ENCODE data around the gene CLECL1. TPM values are rescaled to one million over a fixed set of nuclear protein-coding genes. Genes with fewer than 3 reads are reported as not detected.

The CLECL1 gene
- total and polyA plus RNA-seq, 2 experiments from 2014 or later, result not detected

DNA sequence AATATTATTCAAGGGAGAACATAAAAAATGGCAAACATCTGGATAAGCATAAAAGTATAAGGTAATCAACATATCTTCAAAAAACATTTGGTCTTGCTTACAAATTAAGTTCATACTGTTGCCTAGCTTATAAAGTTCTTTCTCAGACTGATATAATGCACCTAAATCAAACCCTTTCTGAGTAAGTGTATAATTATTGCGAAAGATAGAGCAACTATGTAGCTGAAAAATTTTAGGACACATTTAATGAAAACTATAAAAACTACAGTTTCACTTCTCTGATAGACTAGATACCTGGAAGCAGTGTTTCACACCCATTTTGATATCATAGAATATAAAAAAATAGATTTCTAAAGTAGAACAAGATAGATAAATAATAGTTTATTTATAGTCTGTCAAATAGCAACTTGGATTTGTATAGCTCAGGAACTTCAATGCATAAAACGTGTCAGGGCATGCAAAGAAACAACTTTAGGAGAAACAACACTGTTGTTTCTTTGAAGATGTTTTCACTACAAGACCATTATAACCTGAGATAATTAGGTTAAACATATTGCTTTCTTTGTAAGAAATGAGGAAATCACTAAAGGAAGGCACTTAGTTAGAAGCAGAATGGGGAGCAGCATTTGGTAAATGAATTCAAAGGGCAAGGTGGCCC, 7.6 kb downstream of the CLECL1 start:
- Mint-ChIP-seq H3K27ac (no peak overlapping the region), H3K4me3 (no peak overlapping the region), H3K27me3 (ENCODE audit: insufficient read depth, low read depth, poor library complexity) (peaks cover 2% of the 10 kb centered on the region), H3K4me1 (no peaks in the 10 kb centered on the region; the same call in 2 of the 3 replicates), H3K9me3 (no peaks in the 10 kb centered on the region), H3K36me3 (ENCODE audit: low read depth) (no peaks in the 10 kb centered on the region)
- no peaks in the 10 kb centered on the region for H3K4me1 ChIP-seq (ENCODE audit: insufficient read depth)
- no peaks in the 10 kb centered on the region for H3K79me2 ChIP-seq (replicated peaks; ENCODE audit: insufficient read depth)
- no peaks in the 10 kb centered on the region for H4K20me1 ChIP-seq (replicated peaks; ENCODE audit: insufficient read depth)
- H3F3A ChIP-seq (replicated peaks; ENCODE audit: low read depth), result no peaks in the 10 kb centered on the region
- peak overlapping the region; percentile 7; the same call in 1 of the 2 replicates for H2AFZ ChIP-seq
- H3K36me3 ChIP-seq (ENCODE audit: insufficient read depth), result no peaks in the 10 kb centered on the region
- no peak overlapping the region for H3K4me2 ChIP-seq
- DNase-seq (ENCODE audit: low spot score) (no peak), ATAC-seq (no peak)
- TF ChIP-seq, protein P1, sequence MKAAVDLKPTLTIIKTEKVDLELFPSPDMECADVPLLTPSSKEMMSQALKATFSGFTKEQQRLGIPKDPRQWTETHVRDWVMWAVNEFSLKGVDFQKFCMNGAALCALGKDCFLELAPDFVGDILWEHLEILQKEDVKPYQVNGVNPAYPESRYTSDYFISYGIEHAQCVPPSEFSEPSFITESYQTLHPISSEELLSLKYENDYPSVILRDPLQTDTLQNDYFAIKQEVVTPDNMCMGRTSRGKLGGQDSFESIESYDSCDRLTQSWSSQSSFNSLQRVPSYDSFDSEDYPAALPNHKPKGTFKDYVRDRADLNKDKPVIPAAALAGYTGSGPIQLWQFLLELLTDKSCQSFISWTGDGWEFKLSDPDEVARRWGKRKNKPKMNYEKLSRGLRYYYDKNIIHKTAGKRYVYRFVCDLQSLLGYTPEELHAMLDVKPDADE (IDR thresholded peaks at IDR 0.05), result no peak
- no peak for TF ChIP-seq ZNF462 (CRISPR knock-in tag; IDR thresholded peaks at IDR 0.05)
- H3K4me3 ChIP-seq, result no peak overlapping the region
- no peaks in the 10 kb centered on the region for H3K9me2 ChIP-seq (ENCODE audit: insufficient read depth)
- H3K27me3 ChIP-seq (ENCODE audit: insufficient read depth), result no peaks in the 10 kb centered on the region
- H3K27ac ChIP-seq (ENCODE audit: low read depth), result no peak overlapping the region

DNA sequence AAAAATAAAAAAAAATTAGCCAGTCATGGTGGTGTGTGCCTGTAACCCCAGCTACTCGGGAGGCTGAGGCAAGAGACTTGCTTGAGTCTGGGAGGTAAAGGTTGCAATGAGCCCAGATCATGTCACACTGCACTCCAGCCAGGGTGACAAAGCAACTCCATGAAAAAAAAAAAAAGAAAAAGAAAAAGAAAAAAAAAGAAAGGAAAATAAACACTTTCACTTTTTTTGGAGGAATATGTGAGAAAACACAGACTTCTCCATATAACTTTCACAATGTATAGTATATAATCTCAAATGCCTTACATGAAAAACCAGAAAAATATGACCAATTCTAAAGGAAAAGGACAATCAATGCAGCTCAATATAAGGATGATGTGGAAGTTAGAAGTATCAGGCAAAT, 8.9 kb downstream of the CLECL1 start:
- no peak overlapping the region for H3K27ac Mint-ChIP-seq
- no peaks in the 10 kb centered on the region for H3K4me1 ChIP-seq (ENCODE audit: insufficient read depth)
- H3K27me3 Mint-ChIP-seq (ENCODE audit: insufficient read depth, low read depth, poor library complexity), result peaks cover 4% of the 10 kb centered on the region
- no peaks in the 10 kb centered on the region for H3K36me3 ChIP-seq (ENCODE audit: insufficient read depth)
- H3K27ac ChIP-seq (ENCODE audit: low read depth), result no peak overlapping the region
- no peak overlapping the region for H2AFZ ChIP-seq
- no peaks in the 10 kb centered on the region for H4K20me1 ChIP-seq (replicated peaks; ENCODE audit: insufficient read depth)
- H3F3A ChIP-seq (replicated peaks; ENCODE audit: low read depth), result no peaks in the 10 kb centered on the region
- DNase-seq (ENCODE audit: low spot score) (no peak), ATAC-seq (no peak)
- no peaks in the 10 kb centered on the region for H3K36me3 Mint-ChIP-seq (ENCODE audit: low read depth)
- no peaks in the 10 kb centered on the region for H3K79me2 ChIP-seq (replicated peaks; ENCODE audit: insufficient read depth)
- no peaks in the 10 kb centered on the region; the same call in 2 of the 3 replicates for H3K4me1 Mint-ChIP-seq
- H3K9me2 ChIP-seq (ENCODE audit: insufficient read depth), result no peaks in the 10 kb centered on the region
- H3K4me2 ChIP-seq, result no peak overlapping the region
- H3K4me3 ChIP-seq, result no peak overlapping the region
- no peaks in the 10 kb centered on the region for H3K27me3 ChIP-seq (ENCODE audit: insufficient read depth)
- H3K9me3 Mint-ChIP-seq, result no peaks in the 10 kb centered on the region
- no peak overlapping the region for H3K4me3 Mint-ChIP-seq
- TF ChIP-seq POLR2AphosphoS5 (IDR thresholded peaks at IDR 0.05; ENCODE audit: low read depth), result no peak
- no peak for TF ChIP-seq ZNF462 (CRISPR knock-in tag; IDR thresholded peaks at IDR 0.05)

All from GM23338 (cell line).